ENCODE data around the gene WT1.

Gene WT1

DNA sequence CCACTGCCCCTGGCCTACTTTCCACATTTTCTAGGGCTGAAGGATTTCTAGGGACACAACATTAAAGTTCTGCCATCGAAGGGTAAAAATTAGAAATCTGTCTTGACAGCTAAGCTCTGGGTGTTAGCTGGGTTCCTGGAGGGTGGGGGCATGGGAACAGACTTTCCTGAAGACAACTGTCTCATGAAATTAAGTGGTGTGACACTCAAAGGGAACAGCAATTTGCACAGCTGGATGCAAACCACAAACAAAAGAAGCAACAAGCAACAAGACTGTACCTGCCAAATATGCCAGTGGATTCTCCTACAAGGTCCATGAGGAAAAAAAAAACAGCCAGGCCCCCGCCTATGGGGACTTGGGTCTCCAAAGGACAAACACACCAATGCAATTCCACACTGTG, 32.5 kb downstream of the WT1 start:
- H3K36me3 ChIP-seq (ENCODE audit: insufficient read depth, low read length), result no peaks in the 10 kb centered on the region
- no peak overlapping the region for H3K9ac ChIP-seq (ENCODE audit: low read length)
- no peak overlapping the region for H3K27ac ChIP-seq (ENCODE audit: low read depth, low read length, poor library complexity, severe bottlenecking)
- TF ChIP-seq EZH2 (IDR thresholded peaks at IDR 0.05; ENCODE audit: borderline replicate concordance, low read length), result no peak
- TF ChIP-seq, protein P1, sequence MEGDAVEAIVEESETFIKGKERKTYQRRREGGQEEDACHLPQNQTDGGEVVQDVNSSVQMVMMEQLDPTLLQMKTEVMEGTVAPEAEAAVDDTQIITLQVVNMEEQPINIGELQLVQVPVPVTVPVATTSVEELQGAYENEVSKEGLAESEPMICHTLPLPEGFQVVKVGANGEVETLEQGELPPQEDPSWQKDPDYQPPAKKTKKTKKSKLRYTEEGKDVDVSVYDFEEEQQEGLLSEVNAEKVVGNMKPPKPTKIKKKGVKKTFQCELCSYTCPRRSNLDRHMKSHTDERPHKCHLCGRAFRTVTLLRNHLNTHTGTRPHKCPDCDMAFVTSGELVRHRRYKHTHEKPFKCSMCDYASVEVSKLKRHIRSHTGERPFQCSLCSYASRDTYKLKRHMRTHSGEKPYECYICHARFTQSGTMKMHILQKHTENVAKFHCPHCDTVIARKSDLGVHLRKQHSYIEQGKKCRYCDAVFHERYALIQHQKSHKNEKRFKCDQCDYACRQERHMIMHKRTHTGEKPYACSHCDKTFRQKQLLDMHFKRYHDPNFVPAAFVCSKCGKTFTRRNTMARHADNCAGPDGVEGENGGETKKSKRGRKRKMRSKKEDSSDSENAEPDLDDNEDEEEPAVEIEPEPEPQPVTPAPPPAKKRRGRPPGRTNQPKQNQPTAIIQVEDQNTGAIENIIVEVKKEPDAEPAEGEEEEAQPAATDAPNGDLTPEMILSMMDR (IDR thresholded peaks at IDR 0.05; ENCODE audit: low read length), result no peak
- H3K9me2 ChIP-seq (ENCODE audit: low read depth, low read length), result no peaks in the 10 kb centered on the region
- no peaks in the 10 kb centered on the region for H3K9me3 ChIP-seq (ENCODE audit: low read length)
- no peaks in the 10 kb centered on the region for H3K27me3 ChIP-seq (ENCODE audit: insufficient read depth, low read length)
- no peaks in the 10 kb centered on the region for H3F3A ChIP-seq (ENCODE audit: insufficient read depth, low read length)
- no peak overlapping the region for H3K4me2 ChIP-seq (ENCODE audit: low read length)
- H3K79me2 ChIP-seq (ENCODE audit: insufficient read depth, low read length), result no peaks in the 10 kb centered on the region
- H3K4me3 ChIP-seq (ENCODE audit: low read depth, low read length, poor library complexity, severe bottlenecking), result no peak overlapping the region
- no peaks in the 10 kb centered on the region for H3K4me1 ChIP-seq (ENCODE audit: insufficient read depth, low read length, severe bottlenecking)
- no peak overlapping the region for H2AFZ ChIP-seq (ENCODE audit: low read length)
- H4K20me1 ChIP-seq (ENCODE audit: insufficient read depth, low read length), result no peaks in the 10 kb centered on the region

DNA sequence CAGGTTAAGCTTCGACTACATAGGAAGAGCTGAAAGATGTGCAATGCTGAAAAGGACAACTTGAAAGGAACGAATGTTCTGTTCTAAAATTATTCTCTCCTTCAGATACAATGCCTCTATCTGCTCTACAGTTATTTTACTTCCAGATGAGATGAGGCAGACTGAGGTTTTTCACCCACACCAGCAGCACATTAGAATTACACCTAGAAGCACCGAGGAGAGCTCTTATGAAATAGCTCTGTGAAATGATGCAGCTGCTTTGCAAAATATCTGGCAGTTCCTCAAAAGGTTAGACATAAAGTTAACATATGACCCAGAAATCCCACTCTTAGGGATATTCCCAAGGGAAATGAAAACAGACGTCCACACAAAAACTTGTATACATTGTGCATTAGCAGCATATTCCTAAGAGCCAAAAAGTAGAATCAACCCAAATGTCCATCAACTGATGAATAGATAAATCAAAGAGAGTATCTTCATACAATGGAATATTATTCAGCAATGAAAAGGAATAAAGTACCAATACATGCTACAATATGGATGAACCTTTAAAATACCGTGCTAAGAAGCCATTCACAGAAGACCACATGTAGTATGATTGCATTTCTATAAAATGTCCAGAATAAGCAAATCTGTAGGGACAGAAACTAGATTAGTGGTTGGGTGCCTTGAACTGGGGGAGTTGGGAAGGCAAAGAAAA, 34.5 kb downstream of the WT1 start:
- H3K79me2 ChIP-seq (ENCODE audit: insufficient read depth, low read length), result no peaks in the 10 kb centered on the region
- no peaks in the 10 kb centered on the region for H3K9me3 ChIP-seq (ENCODE audit: low read length)
- no peak overlapping the region for H3K4me3 ChIP-seq (ENCODE audit: low read depth, low read length, poor library complexity, severe bottlenecking)
- TF ChIP-seq EZH2 (IDR thresholded peaks at IDR 0.05; ENCODE audit: borderline replicate concordance, low read length), result no peak
- TF ChIP-seq, protein P1 (IDR thresholded peaks at IDR 0.05; ENCODE audit: low read length), result no peak
- H3F3A ChIP-seq (ENCODE audit: insufficient read depth, low read length), result no peaks in the 10 kb centered on the region
- no peaks in the 10 kb centered on the region for H3K9me2 ChIP-seq (ENCODE audit: low read depth, low read length)
- no peak overlapping the region for H3K9ac ChIP-seq (ENCODE audit: low read length)
- H2AFZ ChIP-seq (ENCODE audit: low read length), result no peak overlapping the region
- H3K27ac ChIP-seq (ENCODE audit: low read depth, low read length, poor library complexity, severe bottlenecking), result no peak overlapping the region
- H4K20me1 ChIP-seq (ENCODE audit: insufficient read depth, low read length), result no peaks in the 10 kb centered on the region
- H3K4me2 ChIP-seq (ENCODE audit: low read length), result no peak overlapping the region
- H3K4me1 ChIP-seq (ENCODE audit: insufficient read depth, low read length, severe bottlenecking), result no peaks in the 10 kb centered on the region
- H3K27me3 ChIP-seq (ENCODE audit: insufficient read depth, low read length), result no peaks in the 10 kb centered on the region
- H3K36me3 ChIP-seq (ENCODE audit: insufficient read depth, low read length), result no peaks in the 10 kb centered on the region

DNA sequence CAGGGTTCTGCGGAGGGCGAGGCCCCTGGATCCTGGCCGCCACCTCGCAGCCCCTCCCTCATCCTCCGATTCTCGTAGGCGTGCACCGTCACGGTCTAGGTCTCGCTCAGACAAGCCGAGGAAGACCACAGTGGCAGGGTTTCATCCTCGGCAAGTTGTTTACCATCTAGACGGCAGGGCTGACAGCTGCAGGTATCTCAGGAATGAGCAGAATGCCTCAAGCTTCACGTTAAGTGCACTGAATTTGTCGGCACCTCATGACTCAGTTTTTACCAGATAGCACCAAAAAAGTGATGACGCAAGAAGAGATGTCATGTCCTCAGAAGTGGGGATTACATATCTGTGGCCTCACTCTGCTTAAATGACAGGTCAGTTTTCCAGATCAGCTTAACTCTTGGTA, 35.1 kb downstream of the WT1 start:
- Histone ChIP-seq H3K4me1 (ENCODE audit: insufficient read depth, low read length, severe bottlenecking) (no peaks in the 10 kb centered on the region), H3K9ac (ENCODE audit: low read length) (no peak overlapping the region), H3K27me3 (ENCODE audit: insufficient read depth, low read length) (no peaks in the 10 kb centered on the region), H4K20me1 (ENCODE audit: insufficient read depth, low read length) (no peaks in the 10 kb centered on the region), H3K9me2 (ENCODE audit: low read depth, low read length) (no peaks in the 10 kb centered on the region), H3K4me3 (ENCODE audit: low read depth, low read length, poor library complexity, severe bottlenecking) (no peak overlapping the region), H3K4me2 (ENCODE audit: low read length) (no peak overlapping the region), H3K36me3 (ENCODE audit: insufficient read depth, low read length) (no peaks in the 10 kb centered on the region), H3K79me2 (ENCODE audit: insufficient read depth, low read length) (no peaks in the 10 kb centered on the region), H3F3A (ENCODE audit: insufficient read depth, low read length) (no peaks in the 10 kb centered on the region), H3K27ac (ENCODE audit: low read depth, low read length, poor library complexity, severe bottlenecking) (no peak overlapping the region), H3K9me3 (ENCODE audit: low read length) (no peaks in the 10 kb centered on the region), H2AFZ (ENCODE audit: low read length) (no peak overlapping the region)
- TF ChIP-seq, protein P1 (IDR thresholded peaks at IDR 0.05; ENCODE audit: low read length), result no peak
- TF ChIP-seq EZH2 (IDR thresholded peaks at IDR 0.05; ENCODE audit: borderline replicate concordance, low read length), result no peak
